Measurements from ENCODE around the gene AAR2. TPM values are rescaled to one million over a fixed set of nuclear protein-coding genes. Genes with fewer than 3 reads are reported as not detected.

AAR2 gene
- polyA plus RNA-seq, 1 donor from 2014 or later = 28.1 TPM

GRCh38 chr20:36271639-36272546 lies 35.6 kb downstream of the AAR2 start:
- H3K9me2 ChIP-seq (ENCODE audit: insufficient read depth, low read length) = no peaks in the 10 kb centered on the region
- no peaks in the 10 kb centered on the region for H3K36me3 ChIP-seq (ENCODE audit: insufficient read depth, low read length)
- H3K9ac ChIP-seq (ENCODE audit: low read length) = no peak overlapping the region
- no peaks in the 10 kb centered on the region for H3K79me2 ChIP-seq (replicated peaks; ENCODE audit: insufficient read depth, low read length)
- no peaks in the 10 kb centered on the region for H3F3A ChIP-seq (ENCODE audit: insufficient read depth, low read length, poor library complexity, severe bottlenecking)
- H4K20me1 ChIP-seq (ENCODE audit: insufficient read depth) = no peaks in the 10 kb centered on the region
- no peaks in the 10 kb centered on the region for H3K9me3 ChIP-seq (ENCODE audit: low read length)
- TF ChIP-seq CTCF (IDR thresholded peaks at IDR 0.05; ENCODE audit: poor library complexity, severe bottlenecking) (no peak), TAF1 (IDR thresholded peaks at IDR 0.05; ENCODE audit: low read depth) (no peak), POLR2AphosphoS5 (IDR thresholded peaks at IDR 0.05) (no peak), SMC3 (conservative IDR thresholded peaks at IDR 0.05; ENCODE audit: poor library complexity) (no peak), MXI1 (conservative IDR thresholded peaks at IDR 0.05; ENCODE audit: poor library complexity, severe bottlenecking) (no peak), EZH2 (IDR thresholded peaks at IDR 0.05; ENCODE audit: borderline replicate concordance, insufficient read depth, low read length, poor library complexity, severe bottlenecking) (no peak), RAD21 (conservative IDR thresholded peaks at IDR 0.05) (no peak), REST (IDR thresholded peaks at IDR 0.05; ENCODE audit: borderline replicate concordance) (no peak), EP300 (conservative IDR thresholded peaks at IDR 0.05; ENCODE audit: poor library complexity, severe bottlenecking) (no peak)
- H3K27ac ChIP-seq (ENCODE audit: low read length) = no peak overlapping the region
- H3K27me3 ChIP-seq (ENCODE audit: insufficient read depth, low read depth, low read length) = no peaks in the 10 kb centered on the region
- no peak overlapping the region for H3K4me3 ChIP-seq (ENCODE audit: low read length)
- no peak overlapping the region for H3K4me2 ChIP-seq (ENCODE audit: low read length)
- H2AFZ ChIP-seq (ENCODE audit: low read depth, low read length) = no peak overlapping the region

GRCh38 chr20:36272547-36273220 lies 36.4 kb downstream of the AAR2 start:
- H3K36me3 ChIP-seq (ENCODE audit: insufficient read depth, low read length) = no peaks in the 10 kb centered on the region
- H3K9me3 ChIP-seq (ENCODE audit: low read length) = no peaks in the 10 kb centered on the region
- H3K9ac ChIP-seq (ENCODE audit: low read length) = no peak overlapping the region
- H3K79me2 ChIP-seq (replicated peaks; ENCODE audit: insufficient read depth, low read length) = no peaks in the 10 kb centered on the region
- no peak overlapping the region for H3K27ac ChIP-seq (ENCODE audit: low read length)
- H3K27me3 ChIP-seq (ENCODE audit: insufficient read depth, low read depth, low read length) = no peaks in the 10 kb centered on the region
- no peak overlapping the region for H3K4me2 ChIP-seq (ENCODE audit: low read length)
- no peaks in the 10 kb centered on the region for H3K9me2 ChIP-seq (ENCODE audit: insufficient read depth, low read length)
- H4K20me1 ChIP-seq (ENCODE audit: insufficient read depth) = no peaks in the 10 kb centered on the region
- TF ChIP-seq EZH2 (IDR thresholded peaks at IDR 0.05; ENCODE audit: borderline replicate concordance, insufficient read depth, low read length, poor library complexity, severe bottlenecking) (no peak), POLR2AphosphoS5 (IDR thresholded peaks at IDR 0.05) (no peak)
- H3K4me3 ChIP-seq (ENCODE audit: low read length) = no peak overlapping the region
- no peak overlapping the region for H2AFZ ChIP-seq (ENCODE audit: low read depth, low read length)
- H3F3A ChIP-seq (ENCODE audit: insufficient read depth, low read length, poor library complexity, severe bottlenecking) = no peaks in the 10 kb centered on the region

All from neural cell (in vitro differentiated cells).